ENCODE results near the gene PRSS8.
"Not testable (repeated sequence)": the region's sequence is repeated elsewhere in the genome, so short reads cannot be mapped to it uniquely, and the experiment has no call there.

Gene PRSS8

GRCh38 chr16:31138621-31139578, 3.4 kb upstream of the PRSS8 start:
- DNase-seq (ENCODE audit: insufficient read length, low spot score) (peak; percentile 97), FAIRE-seq (peak; percentile 84)
- TF ChIP-seq POLR2A (IDR thresholded peaks at IDR 0.05; ENCODE audit: low read depth, low read length): peak; percentile 8; the same call in 1 of the 2 replicates

- DNase-seq (ENCODE audit: insufficient read length, low spot score); FAIRE-seq: not testable (repeated sequence)
Measured at GRCh38 chr16:31136822-31137499, 1.4 kb upstream of the PRSS8 start.

- TF ChIP-seq POLR2A (IDR thresholded peaks at IDR 0.05; ENCODE audit: low read depth, low read length): no peak
- FAIRE-seq: no peak
- no peak for DNase-seq (ENCODE audit: insufficient read length, low spot score)
Measured at GRCh38 chr16:31136287-31136662, 748 bp upstream of the PRSS8 start.

- no peak for TF ChIP-seq POLR2A (IDR thresholded peaks at IDR 0.05; ENCODE audit: low read depth, low read length)
- DNase-seq (ENCODE audit: insufficient read length, low spot score): no peak
Measured at GRCh38 chr16:31134625-31135534, 647 bp downstream of the PRSS8 start.

GRCh38 chr16:31134091-31134571, 1.4 kb downstream of the PRSS8 start:
- no peak for DNase-seq (ENCODE audit: insufficient read length, low spot score)
- no peak for TF ChIP-seq POLR2A (IDR thresholded peaks at IDR 0.05; ENCODE audit: low read depth, low read length)
- FAIRE-seq: no peak

More at GRCh38 chr16:31134625-31135534, 647 bp downstream of the PRSS8 start:
- no peak for FAIRE-seq

GRCh38 chr16:31133046-31133501, 2.5 kb downstream of the PRSS8 start:
- no peak for FAIRE-seq
- TF ChIP-seq POLR2A (IDR thresholded peaks at IDR 0.05; ENCODE audit: low read depth, low read length): no peak
- DNase-seq (ENCODE audit: insufficient read length, low spot score): no peak

GRCh38 chr16:31132303-31132979, 3.1 kb downstream of the PRSS8 start:
- DNase-seq (ENCODE audit: insufficient read length, low spot score) (no peak), FAIRE-seq (no peak)
- no peak for TF ChIP-seq POLR2A (IDR thresholded peaks at IDR 0.05; ENCODE audit: low read depth, low read length)

DNA sequence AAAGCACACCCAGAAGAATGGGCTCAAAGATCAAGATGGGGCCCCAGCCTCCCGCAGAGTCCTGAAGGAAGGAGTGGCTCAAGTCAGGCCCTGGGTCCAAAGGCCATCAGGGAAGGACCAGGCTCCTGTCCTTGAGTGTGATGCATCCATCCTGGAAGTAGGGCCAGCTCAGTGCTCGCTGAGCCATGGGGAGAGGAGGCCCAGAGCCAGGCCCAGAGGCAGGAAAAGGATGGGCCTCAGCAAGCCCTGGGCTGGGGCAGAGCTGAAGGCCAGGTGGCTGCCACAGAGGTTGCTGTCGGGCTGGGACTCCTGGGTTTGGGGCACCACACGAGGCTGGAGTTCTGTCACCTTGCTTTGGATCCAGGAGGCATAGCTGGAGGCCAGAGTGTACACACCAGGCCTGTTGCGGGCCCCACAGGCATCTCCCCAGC, 3.7 kb downstream of the PRSS8 start:
- no peak for TF ChIP-seq POLR2A (IDR thresholded peaks at IDR 0.05; ENCODE audit: low read depth, low read length)
- FAIRE-seq (no peak), DNase-seq (ENCODE audit: insufficient read length, low spot score) (no peak)

DNA sequence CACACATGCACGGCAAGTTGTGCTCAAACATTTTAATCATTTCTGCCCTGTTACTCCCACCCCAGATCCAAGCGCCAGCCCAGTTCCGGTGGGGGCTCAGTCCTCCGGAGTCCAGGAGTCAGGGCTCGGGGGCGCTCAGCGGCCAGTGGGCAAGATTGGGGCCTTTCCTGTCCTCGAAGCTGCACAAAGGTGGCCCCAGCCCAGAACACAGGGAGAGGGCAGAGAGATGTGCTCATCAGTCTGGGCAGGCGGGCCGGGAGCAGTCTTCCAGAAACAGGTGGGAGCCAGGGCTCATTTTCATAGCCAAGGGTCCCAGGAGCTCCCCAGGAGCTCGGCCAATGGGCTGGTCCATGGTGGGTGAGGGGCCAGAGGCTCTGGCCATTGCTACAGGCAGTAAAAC, 4.1 kb downstream of the PRSS8 start:
- no peak for DNase-seq (ENCODE audit: insufficient read length, low spot score)
- FAIRE-seq: no peak
- TF ChIP-seq POLR2A (IDR thresholded peaks at IDR 0.05; ENCODE audit: low read depth, low read length): no peak

DNA sequence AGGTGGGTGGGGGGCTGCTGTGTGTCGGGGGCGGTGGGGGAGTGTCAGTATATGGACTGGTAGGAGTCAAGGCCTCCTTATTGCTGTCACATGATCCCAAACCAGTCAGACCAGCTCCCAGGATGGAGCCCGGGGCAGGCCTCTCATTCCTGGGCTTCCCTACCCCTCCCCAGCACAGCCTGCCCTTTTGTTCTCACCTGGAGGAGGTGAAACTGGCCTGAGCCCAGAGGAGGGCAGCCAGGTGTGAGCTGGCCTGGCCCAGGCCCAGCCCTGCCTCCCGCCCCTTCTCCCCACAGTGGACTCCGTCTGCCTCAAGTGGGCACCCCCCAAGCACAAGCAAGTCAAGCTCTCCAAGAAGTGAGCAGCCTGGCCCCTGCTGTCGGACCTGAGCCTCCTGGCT, 4.6 kb downstream of the PRSS8 start:
- TF ChIP-seq POLR2A (IDR thresholded peaks at IDR 0.05; ENCODE audit: low read depth, low read length): no peak
- FAIRE-seq (no peak), DNase-seq (ENCODE audit: insufficient read length, low spot score) (no peak)

DNA sequence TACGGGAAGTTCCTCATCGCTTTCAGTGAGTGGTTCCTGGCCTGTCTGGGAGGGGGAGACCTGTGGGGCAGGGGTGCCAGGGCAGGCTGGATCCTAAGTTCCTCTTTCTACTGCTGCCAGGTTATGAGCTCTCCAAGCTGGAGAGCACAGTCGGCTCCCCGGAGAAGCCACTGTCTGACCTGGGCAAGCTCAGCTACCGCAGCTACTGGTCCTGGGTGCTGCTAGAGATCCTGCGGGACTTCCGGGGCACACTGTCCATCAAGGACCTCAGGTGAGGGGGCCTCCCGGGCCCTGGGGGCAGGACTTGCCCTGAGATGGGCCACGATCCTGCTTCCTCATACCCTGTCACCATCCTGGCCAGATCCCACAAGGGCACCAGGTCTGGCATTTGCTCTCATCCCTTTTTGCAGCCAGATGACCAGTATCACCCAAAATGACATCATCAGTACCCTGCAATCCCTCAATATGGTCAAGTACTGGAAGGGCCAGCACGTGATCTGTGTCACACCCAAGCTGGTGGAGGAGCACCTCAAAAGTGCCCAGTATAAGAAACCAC, 5.1 kb downstream of the PRSS8 start:
- DNase-seq (ENCODE audit: insufficient read length, low spot score) (no peak), FAIRE-seq (no peak)
- TF ChIP-seq POLR2A (IDR thresholded peaks at IDR 0.05; ENCODE audit: low read depth, low read length): no peak

- no peak for FAIRE-seq
- no peak for TF ChIP-seq POLR2A (IDR thresholded peaks at IDR 0.05; ENCODE audit: low read depth, low read length)
- DNase-seq (ENCODE audit: insufficient read length, low spot score): no peak
Measured at GRCh38 chr16:31129568-31130335, 5.8 kb downstream of the PRSS8 start.
